Gastroesophageal sphincter (tissue), 4 donors: ENCODE data around the gene TSPAN5. TPM values are rescaled to one million over a fixed set of nuclear protein-coding genes. Genes with fewer than 3 reads are reported as not detected.

Experiments used
- ATAC-seq: fragments of 150-250 bp; one replicate; pipeline ENCODE4 v1.9.1; 2016; ENCODE audit warnings: mild to moderate bottlenecking, moderate library complexity
- H3K27ac ChIP-seq, 4 donors: fragments of 200-600 bp; sonication (generic) in 3 of 4; 1 replicate in 3 of 4; 2 replicates in 1 of 4; pipeline ENCODE4 v1.5.1; 2016 to 2019
- H3K27me3 ChIP-seq: fragments of 200-600 bp; sonication (generic); one replicate; pipeline ENCODE4 v1.5.1; 2019
- H3K36me3 ChIP-seq, 2 donors: fragments of 200-600 bp; sonication (generic); one replicate each; pipeline ENCODE4 v1.5.1; 2019; ENCODE audit warnings: control low read depth in 1 of 2
- H3K4me1 ChIP-seq, 3 donors: fragments of 200-600 bp; sonication (generic); 1 replicate in 2 of 3; 2 replicates in 1 of 3; pipeline ENCODE4 v1.5.1; 2016 to 2019; ENCODE audit warnings: control low read depth in 2 of 3
- H3K4me3 ChIP-seq, 2 donors: fragments of 200-600 bp; sonication (generic); one replicate each; pipeline ENCODE4 v1.5.1; 2019; ENCODE audit warnings: mild to moderate bottlenecking in 1 of 2, moderate library complexity in 1 of 2
- H3K9me3 ChIP-seq, 3 donors: fragments of 200-600 bp; sonication (generic); one replicate each; pipeline ENCODE4 v1.5.1; 2017 to 2019; ENCODE audit warnings: control low read depth in 2 of 3
- EP300 ChIP-seq: sonication (generic); formaldehyde crosslinking; IDR thresholded peaks from one replicate; pipeline ENCODE4 v1.6.1; 2017; ENCODE audit warnings: antibody characterized with exemption, mild to moderate bottlenecking
- POLR2A ChIP-seq, 2 donors: fragments of 450-650 bp; IDR thresholded peaks; one replicate each; pipeline ENCODE4 v1.6.1; 2017; ENCODE audit warnings: antibody characterized with exemption in 2 of 2, mild to moderate bottlenecking in 2 of 2, moderate library complexity in 1 of 2
- POLR2AphosphoS5 ChIP-seq: sonication (generic); formaldehyde crosslinking; IDR thresholded peaks from one replicate; pipeline ENCODE4 v1.6.1; 2017; ENCODE audit warnings: antibody characterized with exemption
- WGBS, 2 donors: methylation state at CpG; one replicate each; pipeline ENCODE4 v1.1.5; 2018; ENCODE audit warnings: low coverage in 1 of 2; 5-methylcytosine and 5-hydroxymethylcytosine counted together
- total RNA-seq, 4 donors: library from RNA; depleted of rRNA; stranded (reverse); fragments of >200 nt; gene quantifications; one replicate each; pipeline ENCODE4 v1.1.0, GENCODE V29; 2016
- TF ChIP-seq, protein P1 (sequence below), 4 experiments: fragments of 200-600 bp in 2 of 4; fragments of 450-650 bp in 2 of 4; sonication (generic) in 1 of 4; IDR thresholded peaks; one replicate each; pipeline ENCODE4 v1.5.1; 2017 to 2019; ENCODE audit warnings: antibody characterized with exemption in 4 of 4, mild to moderate bottlenecking in 2 of 4, moderate library complexity in 2 of 4

The TSPAN5 gene
- total RNA-seq, 4 donors from 2014 or later: 9.8 to 14.0 (median 12.2) TPM

DNA sequence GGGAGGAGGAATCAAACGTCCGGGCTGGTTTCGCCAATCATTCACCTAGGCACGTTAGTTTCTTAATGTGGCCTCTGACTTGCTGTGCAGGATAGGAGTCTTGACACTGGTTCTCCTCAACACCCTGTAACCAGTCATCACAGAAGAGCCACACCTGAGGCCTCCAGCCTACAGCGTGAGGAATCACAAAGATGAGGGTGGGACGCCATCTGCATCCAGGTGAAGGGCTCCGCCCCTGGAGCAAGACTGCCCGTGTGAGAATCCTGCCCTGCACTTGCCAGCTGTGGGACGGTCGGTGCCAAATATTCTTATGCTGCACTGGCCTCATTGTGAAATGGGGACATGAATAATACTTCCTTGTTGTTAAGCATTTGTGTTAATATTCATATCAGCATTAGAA is 35.7 kb upstream of the TSPAN5 start:
- Histone ChIP-seq H3K9me3 (peaks cover 0 to 7% (median 0%) of the 10 kb centered on the region in 3 donors), H3K4me1 (no peaks in the 10 kb centered on the region), H3K36me3 (no peaks in the 10 kb centered on the region), H3K27me3 (peaks cover 13% of the 10 kb centered on the region), H3K27ac (no peak overlapping the region), H3K4me3 (no peak overlapping the region)
- WGBS, 2 donors: 84 to 89% methylated on average over 5 to 8 of the region's 10 CpGs
- ATAC-seq: no peak
- TF ChIP-seq, protein P1, sequence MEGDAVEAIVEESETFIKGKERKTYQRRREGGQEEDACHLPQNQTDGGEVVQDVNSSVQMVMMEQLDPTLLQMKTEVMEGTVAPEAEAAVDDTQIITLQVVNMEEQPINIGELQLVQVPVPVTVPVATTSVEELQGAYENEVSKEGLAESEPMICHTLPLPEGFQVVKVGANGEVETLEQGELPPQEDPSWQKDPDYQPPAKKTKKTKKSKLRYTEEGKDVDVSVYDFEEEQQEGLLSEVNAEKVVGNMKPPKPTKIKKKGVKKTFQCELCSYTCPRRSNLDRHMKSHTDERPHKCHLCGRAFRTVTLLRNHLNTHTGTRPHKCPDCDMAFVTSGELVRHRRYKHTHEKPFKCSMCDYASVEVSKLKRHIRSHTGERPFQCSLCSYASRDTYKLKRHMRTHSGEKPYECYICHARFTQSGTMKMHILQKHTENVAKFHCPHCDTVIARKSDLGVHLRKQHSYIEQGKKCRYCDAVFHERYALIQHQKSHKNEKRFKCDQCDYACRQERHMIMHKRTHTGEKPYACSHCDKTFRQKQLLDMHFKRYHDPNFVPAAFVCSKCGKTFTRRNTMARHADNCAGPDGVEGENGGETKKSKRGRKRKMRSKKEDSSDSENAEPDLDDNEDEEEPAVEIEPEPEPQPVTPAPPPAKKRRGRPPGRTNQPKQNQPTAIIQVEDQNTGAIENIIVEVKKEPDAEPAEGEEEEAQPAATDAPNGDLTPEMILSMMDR (IDR thresholded peaks at IDR 0.05): no peak
- TF ChIP-seq POLR2A (IDR thresholded peaks at IDR 0.05) (no peak), EP300 (no peak), POLR2AphosphoS5 (no peak)

DNA sequence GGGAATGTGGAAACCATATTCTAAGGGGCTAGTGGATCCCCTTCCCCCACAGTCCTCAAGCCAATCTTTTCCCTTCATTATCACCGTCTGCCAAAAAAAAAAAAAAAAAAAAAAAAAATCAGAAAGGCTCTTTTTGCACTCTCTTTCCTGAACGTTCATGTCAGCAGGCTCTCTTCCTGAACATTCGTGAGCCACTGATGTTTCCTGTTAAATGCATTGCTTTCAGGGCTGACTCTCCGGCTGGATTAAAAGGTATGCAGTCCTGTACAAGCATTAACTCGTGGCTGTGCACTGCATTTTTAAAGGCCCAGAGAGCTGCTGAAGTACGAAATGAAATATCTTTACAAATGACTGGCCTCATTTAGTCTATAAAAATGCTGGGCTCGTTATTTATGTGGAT is 34.0 kb upstream of the TSPAN5 start:
- Histone ChIP-seq H3K27me3 (peaks cover 13% of the 10 kb centered on the region), H3K4me1 (no peaks in the 10 kb centered on the region), H3K9me3 (peaks cover 0 to 3% (median 0%) of the 10 kb centered on the region in 3 donors), H3K4me3 (no peak overlapping the region), H3K36me3 (no peaks in the 10 kb centered on the region), H3K27ac (no peak overlapping the region)
- whole genome bisulfite sequencing, 2 donors: 49 to 54% methylated on average over 7 of the region's 7 CpGs
- no peak for TF ChIP-seq EP300
- no peak for ATAC-seq

DNA sequence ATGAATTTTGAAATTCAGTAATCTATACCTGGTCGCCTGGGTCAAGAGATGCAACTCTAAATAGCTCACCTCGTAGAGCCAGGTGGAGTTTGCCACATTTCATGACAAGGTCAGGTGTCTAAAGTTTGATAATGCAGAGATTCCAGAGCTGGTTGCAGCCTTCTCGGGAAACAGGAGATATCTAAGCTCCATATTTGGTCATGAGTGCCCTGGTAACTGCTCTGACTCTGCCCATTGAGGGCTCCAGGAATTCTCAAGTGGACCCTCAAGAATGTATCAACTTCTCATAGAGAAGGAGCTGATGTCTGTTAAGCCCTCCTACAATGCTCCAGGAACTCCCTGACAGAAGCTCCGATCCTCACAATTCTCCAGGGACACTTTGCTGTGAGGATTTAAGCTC is 33.2 kb upstream of the TSPAN5 start:
- 84 to 92% methylated on average over 3 to 4 of the region's 4 CpGs for WGBS, 2 donors
- Histone ChIP-seq H3K36me3 (no peaks in the 10 kb centered on the region), H3K4me1 (no peaks in the 10 kb centered on the region), H3K9me3 (no peaks in the 10 kb centered on the region), H3K4me3 (no peak overlapping the region), H3K27ac (no peak overlapping the region), H3K27me3 (peaks cover 13% of the 10 kb centered on the region)
- ATAC-seq: no peak
- TF ChIP-seq EP300 (no peak), POLR2A (IDR thresholded peaks at IDR 0.05) (no peak), POLR2AphosphoS5 (no peak)
- TF ChIP-seq, protein P1 (IDR thresholded peaks at IDR 0.05): no peak

DNA sequence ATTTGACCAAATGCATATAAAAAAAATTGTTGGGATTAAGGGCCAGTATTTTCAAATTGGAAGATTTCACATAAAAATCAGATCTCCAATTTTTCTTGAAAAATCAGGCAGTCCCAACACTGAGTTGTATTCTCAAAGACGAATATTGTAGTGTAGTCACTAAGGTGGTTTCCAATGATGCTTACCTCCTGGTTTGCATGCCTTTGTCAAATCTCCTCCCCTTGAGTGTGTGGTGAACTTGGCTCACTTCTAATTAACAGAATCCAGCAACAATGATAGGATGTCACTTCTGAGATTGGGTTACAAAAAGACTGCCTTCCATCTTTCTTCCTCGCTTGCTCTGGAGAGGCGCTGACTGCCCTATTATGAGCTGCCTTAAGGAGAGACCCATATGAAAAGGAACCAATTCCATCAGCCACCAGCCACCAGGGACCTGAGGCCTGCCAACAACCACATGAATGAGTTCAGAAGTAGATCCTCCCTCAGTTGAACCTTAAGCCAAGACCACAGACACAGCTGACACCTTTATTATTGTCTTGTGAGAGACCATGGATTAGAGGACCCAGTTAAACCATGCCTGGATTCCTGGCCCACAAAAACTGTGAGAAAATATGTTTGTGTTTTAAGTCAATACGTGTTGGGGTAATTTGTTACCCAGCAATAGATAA is 31.2 kb upstream of the TSPAN5 start:
- Histone ChIP-seq H3K27ac (no peak overlapping the region), H3K36me3 (no peaks in the 10 kb centered on the region), H3K27me3 (peaks cover 13% of the 10 kb centered on the region), H3K9me3 (no peaks in the 10 kb centered on the region), H3K4me1 (no peaks in the 10 kb centered on the region), H3K4me3 (no peak overlapping the region)
- TF ChIP-seq EP300: no peak
- TF ChIP-seq, protein P1 (IDR thresholded peaks at IDR 0.05): no peak
- no peak for TF ChIP-seq POLR2A (IDR thresholded peaks at IDR 0.05)
- 88 to 96% methylated on average over 2 to 4 of the region's 4 CpGs for WGBS, 2 donors
- ATAC-seq: no peak

GRCh38 chr4:98688411-98689290 is 30.2 kb upstream of the TSPAN5 start:
- H3K27ac ChIP-seq: no peak overlapping the region
- H3K4me3 ChIP-seq: no peak overlapping the region
- no peaks in the 10 kb centered on the region for H3K4me1 ChIP-seq
- H3K36me3 ChIP-seq: no peaks in the 10 kb centered on the region
- H3K27me3 ChIP-seq: peaks cover 13% of the 10 kb centered on the region
- 15 to 26% methylated on average over 4 to 5 of the region's 5 CpGs for WGBS, 2 donors
- ATAC-seq: no peak
- TF ChIP-seq, protein P1 (IDR thresholded peaks at IDR 0.05): no peak
- TF ChIP-seq EP300 (no peak), POLR2AphosphoS5 (no peak), POLR2A (IDR thresholded peaks at IDR 0.05) (no peak)
- no peaks in the 10 kb centered on the region for H3K9me3 ChIP-seq
